ENCODE results near the gene TPRA1.
"Not testable (repeated sequence)": the region's sequence is repeated elsewhere in the genome, so short reads cannot be mapped to it uniquely, and the experiment has no call there.

Gene TPRA1

DNA sequence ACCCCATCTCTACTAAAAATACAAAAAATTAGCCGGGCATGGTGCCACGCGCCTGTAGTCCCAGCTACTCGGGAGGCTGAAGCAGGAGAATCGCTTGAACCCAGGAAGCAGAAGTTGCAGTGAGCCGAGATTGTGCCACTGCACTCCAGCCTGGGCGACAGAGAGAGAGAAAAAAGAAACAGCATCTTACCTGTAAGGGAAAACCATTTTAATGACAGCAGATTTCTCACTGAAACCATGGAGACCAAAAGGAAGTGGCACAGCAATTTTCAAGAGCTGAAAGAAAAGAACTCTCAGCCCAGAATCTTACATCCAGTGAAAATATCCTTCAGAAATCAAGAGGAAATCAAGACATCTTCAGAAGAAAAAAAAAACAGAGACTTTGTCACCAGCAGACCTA is 59.7 kb downstream of the TPRA1 start:
- H3K9me3 Mint-ChIP-seq, H3K36me3 Mint-ChIP-seq, H3K4me1 Mint-ChIP-seq, H3K27ac Mint-ChIP-seq, ATAC-seq, H3K4me3 Mint-ChIP-seq: not testable (repeated sequence)
- H3K27me3 Mint-ChIP-seq, result peaks cover 16% of the 10 kb centered on the region

- H3K36me3 Mint-ChIP-seq, result no peaks in the 10 kb centered on the region
- no peaks in the 10 kb centered on the region for H3K4me1 Mint-ChIP-seq
- no peaks in the 10 kb centered on the region for H3K9me3 Mint-ChIP-seq
- H3K27ac Mint-ChIP-seq, result no peak overlapping the region
- H3K4me3 Mint-ChIP-seq, result no peak overlapping the region
- peaks cover 23% of the 10 kb centered on the region for H3K27me3 Mint-ChIP-seq
- ATAC-seq, result no peak
These were observed 61.0 kb downstream of the TPRA1 start for GRCh38 chr3:127529346-127530188.

- H3K4me1 Mint-ChIP-seq, result no peaks in the 10 kb centered on the region
- no peaks in the 10 kb centered on the region for H3K36me3 Mint-ChIP-seq
- peaks cover 4% of the 10 kb centered on the region for H3K9me3 Mint-ChIP-seq
- H3K27ac Mint-ChIP-seq, result no peak overlapping the region
- peaks cover 23% of the 10 kb centered on the region for H3K27me3 Mint-ChIP-seq
- ATAC-seq, result no peak
- no peak overlapping the region for H3K4me3 Mint-ChIP-seq
These were observed 65.2 kb downstream of the TPRA1 start for GRCh38 chr3:127525373-127525772.

DNA sequence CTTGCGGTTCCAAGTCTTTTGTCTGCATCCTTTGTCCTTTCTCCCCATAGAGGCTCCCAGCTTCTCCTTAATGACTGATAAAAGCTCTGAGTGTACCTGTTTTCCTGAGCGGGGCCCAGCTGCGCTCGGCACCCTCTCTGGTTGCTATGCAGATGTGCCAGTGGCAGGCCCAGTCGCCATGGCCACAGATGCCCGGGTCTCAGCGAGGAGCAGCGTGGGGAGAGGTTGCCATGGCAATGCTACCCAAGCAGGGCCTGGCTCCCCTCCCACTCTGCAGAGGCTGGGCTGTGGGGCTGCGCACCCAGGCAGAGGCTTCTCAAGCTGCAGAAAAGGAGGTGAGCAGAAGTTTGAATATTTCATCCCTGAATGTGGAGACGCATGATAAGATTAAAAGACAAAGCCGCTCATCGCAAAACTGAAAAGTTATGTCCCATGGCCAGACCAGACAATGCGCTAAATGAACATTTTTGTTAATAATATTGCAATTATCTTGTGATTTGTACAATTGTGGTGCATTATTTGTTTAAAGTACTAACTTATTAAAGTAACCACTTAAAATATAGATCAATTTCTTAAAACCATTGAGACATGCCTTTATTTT is 66.1 kb downstream of the TPRA1 start:
- no peaks in the 10 kb centered on the region for H3K36me3 Mint-ChIP-seq

More for the DNA sequence above, 66.1 kb downstream of the TPRA1 start:
- H3K9me3 Mint-ChIP-seq, result peaks cover 4% of the 10 kb centered on the region
- no peak overlapping the region for H3K27ac Mint-ChIP-seq
- H3K27me3 Mint-ChIP-seq, result peaks cover 23% of the 10 kb centered on the region
- ATAC-seq, result no peak
- no peaks in the 10 kb centered on the region for H3K4me1 Mint-ChIP-seq
- no peak overlapping the region for H3K4me3 Mint-ChIP-seq

Measured in stimulated activated memory B cell treated with anti-CD40 and anti-IgM and Interleukin-4, amounts not matched to agents 10 μg/mL and 1 μg/mL and 100 μg/mL, for 72 hours (primary cell).